GM21723 (cell line): Measurements from ENCODE around the gene BTN3A1.
A peak's percentile ranks its signal among the peaks of the same experiment; 100 is the strongest.
"Not testable (repeated sequence)": the region's sequence is repeated elsewhere in the genome, so short reads cannot be mapped to it uniquely, and the experiment has no call there.

ENCODE experiments used
- ATAC-seq: cut with Tn5 transposase; IDR thresholded peaks from one replicate; pipeline ENCODE4 v1.9.1; 2021; ENCODE audit warnings: mild to moderate bottlenecking, moderate library complexity; ENCODE audit not compliant: unreplicated experiment

The BTN3A1 gene

GRCh38 chr6:26401987-26402658, at the start of gene BTN3A1:
Gene BTN3A1, plus strand, starts transcription at chr6:26402275. Its CDS starts 3,289 bp downstream, at chr6:26405564.
- peak; percentile 94 for ATAC-seq

DNA sequence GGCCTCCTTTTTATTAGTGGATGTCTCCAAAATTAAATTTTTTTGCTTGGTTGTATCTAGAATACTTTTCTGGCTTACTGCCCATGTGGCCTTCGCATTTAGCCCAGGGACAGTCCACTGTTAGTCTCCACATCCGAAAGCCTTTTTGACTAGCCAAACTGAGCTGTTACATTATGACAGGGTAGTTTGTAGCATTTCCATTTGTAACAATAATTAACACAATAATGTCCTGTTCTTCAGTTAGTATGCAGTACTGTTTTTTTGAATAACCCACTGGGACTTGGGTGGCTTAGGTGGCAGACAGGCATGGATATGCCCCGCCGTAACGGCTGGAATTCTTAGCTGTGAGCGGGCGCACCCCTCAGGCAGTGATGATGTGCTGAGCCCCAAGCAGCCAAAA, 49.8 kb upstream of the BTN3A1 start:
- no peak for ATAC-seq

DNA sequence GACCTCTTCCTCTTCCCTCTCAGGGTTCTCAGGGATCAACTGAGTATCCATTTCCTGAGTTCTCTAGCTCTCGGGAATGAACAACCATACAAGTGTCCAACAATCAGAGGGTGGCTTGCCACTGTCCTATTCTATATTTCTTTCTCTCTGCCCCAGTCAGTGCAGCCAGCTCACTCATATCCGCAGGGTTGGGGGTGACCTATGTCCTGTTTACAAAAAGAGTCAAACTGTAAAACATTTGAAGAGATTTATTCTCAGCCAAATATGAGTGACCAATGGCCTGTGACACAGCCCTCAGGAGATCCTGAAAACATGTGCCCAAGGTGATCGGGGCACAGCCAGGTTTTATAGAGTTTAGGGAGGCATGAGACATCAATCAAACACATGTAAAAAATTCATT, 47.9 kb upstream of the BTN3A1 start:
- no peak for ATAC-seq

GRCh38 chr6:26355366-26355765, 46.7 kb upstream of the BTN3A1 start:
- no peak for ATAC-seq

- not testable (repeated sequence) for ATAC-seq
These were observed 44.5 kb upstream of the BTN3A1 start for GRCh38 chr6:26357543-26357942.

- ATAC-seq = peak; percentile 52
These were observed 43.5 kb upstream of the BTN3A1 start for GRCh38 chr6:26358511-26358981.

- ATAC-seq = no peak
These were observed 42.3 kb upstream of the BTN3A1 start for GRCh38 chr6:26359765-26360164.

DNA sequence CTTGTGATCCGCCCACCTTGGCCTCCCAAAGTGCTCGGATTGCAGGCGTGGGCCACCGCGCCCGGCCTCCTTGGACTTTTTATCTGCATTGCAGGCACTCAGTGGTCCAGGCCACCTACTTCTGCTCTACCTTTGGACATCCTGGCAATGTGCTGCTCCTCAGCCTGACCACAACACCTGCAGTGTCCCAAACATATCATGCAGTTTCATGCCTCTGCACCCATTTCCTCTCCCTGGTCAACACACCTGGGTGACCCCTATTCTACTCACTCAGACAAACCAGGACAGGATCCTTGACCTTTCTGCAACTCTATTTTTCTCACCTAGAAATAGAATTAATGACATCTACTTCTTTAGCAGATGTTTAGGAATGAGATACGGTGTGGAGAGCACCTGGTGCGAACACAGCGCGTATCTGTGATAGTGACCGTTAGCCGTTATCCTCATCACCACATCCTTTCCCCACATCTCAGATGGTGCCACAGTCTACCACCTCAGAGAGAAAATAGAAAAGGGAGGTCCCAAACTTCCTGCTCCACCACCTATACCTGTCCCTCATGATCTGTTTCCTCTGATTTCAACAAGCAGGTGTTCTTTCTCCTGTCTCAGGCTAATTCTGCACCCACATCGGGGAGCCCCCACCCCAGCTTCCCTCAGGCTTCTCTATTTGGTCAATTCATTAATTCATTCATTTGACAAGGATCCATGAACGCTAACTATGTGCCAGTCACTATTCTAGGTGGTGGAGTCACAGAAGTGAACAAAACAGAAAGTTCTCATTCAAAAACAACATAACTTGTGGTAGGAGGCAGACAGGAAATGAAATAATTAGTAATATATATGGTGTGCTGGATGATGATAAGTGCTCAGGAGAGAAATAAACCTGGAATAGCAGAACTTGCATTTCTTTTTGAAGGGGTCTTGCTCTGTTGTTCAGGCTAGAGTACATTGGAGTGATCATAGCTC, 41.3 kb upstream of the BTN3A1 start:
- ATAC-seq = peak; percentile 50

DNA sequence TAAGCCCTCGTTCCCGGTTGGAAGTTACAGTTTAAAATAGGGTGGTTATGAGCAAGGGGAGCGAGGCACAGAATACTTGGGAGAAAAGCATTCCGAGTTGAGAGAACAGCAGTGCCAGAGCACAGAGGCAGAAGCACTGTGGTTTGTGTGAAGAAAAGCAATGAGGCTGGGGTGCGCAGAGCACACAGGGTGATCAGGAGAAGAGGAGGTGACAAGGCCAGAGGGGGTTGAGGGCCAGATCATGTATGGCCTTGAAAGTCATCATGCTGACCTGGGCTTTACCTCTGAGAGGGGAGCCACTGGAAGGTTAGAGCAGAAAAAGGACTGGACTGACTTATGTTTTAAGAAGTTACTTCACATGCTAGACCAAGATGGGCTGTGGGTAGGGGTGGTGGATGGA, 40.5 kb upstream of the BTN3A1 start:
- ATAC-seq = no peak

DNA sequence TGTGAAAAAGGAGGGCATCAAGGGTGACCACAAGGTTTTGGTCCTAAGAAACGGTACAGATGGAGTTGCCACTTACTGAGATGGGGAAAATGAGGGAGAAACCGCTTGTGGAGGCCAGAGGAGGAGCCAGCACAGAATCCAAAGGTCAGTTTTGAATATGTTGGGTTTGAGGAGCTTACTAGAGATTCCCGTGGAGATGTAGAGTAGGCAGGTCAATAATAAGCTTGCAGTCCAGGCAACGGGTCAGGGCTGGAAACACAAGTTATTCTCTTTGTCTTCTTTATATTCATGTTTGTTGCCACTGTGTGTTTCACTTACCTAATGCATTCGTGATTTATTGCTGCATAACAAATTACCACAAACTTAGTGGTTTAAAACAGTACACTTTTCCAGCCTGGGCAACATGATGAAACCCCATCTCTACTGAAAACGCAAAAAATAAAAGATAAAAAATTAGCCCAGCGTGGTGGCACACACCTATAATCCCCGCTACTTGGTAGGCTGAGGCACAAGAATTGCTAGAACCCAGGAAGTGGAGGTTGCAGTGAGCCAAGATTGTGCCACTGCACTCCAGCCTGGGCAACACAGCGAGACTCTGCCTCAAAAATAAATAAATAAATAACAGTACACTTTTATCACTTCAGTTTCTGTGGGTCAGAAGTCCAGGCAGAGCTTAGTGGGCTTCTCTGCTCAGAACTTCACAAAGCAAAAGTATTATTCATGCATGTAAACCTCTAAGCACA, 39.8 kb upstream of the BTN3A1 start:
- no peak for ATAC-seq

GRCh38 chr6:26362836-26363220, 39.2 kb upstream of the BTN3A1 start:
- ATAC-seq = no peak

GRCh38 chr6:26363882-26364701, 38.0 kb upstream of the BTN3A1 start:
- no peak for ATAC-seq

DNA sequence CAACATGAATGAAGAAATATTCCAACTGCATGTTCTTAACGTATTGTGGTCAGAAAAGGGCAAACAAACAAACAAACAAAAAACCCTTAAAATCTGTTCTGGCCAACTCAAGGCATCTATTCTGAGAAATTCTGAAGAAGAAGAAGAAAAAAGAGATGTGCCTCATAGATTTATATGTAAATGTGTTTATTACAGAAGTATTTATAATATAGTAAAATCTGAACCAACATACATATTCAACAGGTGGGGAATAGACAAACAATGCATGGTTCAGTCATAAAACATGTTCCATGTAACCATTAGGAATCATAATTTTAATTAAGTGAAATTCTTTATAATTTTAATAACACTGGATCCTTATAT, 36.5 kb upstream of the BTN3A1 start:
- no peak for ATAC-seq

- no peak for ATAC-seq
These were observed 35.6 kb upstream of the BTN3A1 start for GRCh38 chr6:26366504-26366903.

- ATAC-seq = no peak
These were observed 35.0 kb upstream of the BTN3A1 start for GRCh38 chr6:26367114-26367513.

GRCh38 chr6:26371813-26372212, 30.3 kb upstream of the BTN3A1 start:
- ATAC-seq = not testable (repeated sequence)

- no peak for ATAC-seq
These were observed 29.5 kb upstream of the BTN3A1 start for GRCh38 chr6:26372308-26373144.

- no peak for ATAC-seq
These were observed 26.8 kb upstream of the BTN3A1 start for GRCh38 chr6:26375270-26375669.

DNA sequence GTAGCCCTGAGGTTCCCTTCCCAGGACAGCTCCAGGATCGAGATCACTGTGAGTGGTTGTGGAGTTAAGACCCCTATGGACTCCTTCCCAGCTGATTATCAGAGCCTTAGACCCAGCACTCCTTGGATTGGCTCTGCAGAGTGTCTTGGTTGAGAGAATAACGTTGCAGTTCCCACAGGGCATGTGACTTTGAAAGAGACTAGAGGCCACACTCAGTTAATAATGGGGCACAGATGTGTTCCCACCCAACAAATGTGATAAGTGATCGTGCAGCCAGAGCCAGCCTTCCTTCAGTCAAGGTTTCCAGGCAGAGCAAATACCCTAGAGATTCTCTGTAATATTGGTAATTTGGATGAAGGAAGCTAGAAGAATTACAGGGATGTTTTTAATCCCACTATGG, 24.4 kb upstream of the BTN3A1 start:
- no peak for ATAC-seq

DNA sequence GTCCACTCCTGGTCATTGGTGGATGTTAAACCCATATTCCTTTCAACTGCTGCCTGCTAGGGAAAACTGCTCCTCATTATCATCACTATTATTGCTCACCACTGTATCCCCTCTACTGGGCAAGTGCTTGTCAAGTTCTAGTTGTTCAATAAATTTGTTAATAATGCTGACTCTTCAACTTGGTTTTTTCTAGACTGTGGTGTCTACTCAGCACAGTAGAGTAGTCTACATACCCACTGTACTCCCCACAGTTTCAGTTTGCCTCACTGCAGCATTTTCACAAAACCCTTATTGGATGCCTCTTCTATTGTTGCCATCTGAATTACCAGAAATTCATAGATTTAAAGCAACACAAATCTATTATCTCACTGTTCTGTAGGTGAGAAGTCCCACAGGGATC, 23.9 kb upstream of the BTN3A1 start:
- ATAC-seq = not testable (repeated sequence)
